B cell (primary cell): Measurements from ENCODE around the gene CLEC4M. TPM values are rescaled to one million over a fixed set of nuclear protein-coding genes. Genes with fewer than 3 reads are reported as not detected.

ENCODE experiments used
- ATAC-seq: fragments of 200-7000 bp; cut with Tn5 transposase; one replicate; pipeline ENCODE4 v1.10.0; 2021; ENCODE audit warnings: low read depth, mild to moderate bottlenecking, moderate number of reproducible peaks, moderate library complexity
- CTCF ChIA-PET: fragments of 350-600 bp; sonication (Branson Sonifier 250); formaldehyde crosslinking; loops from one replicate; lab custom pipeline; 2021; ENCODE audit warnings: antibody characterized with exemption, inconsistent platforms; lab: Charles Lee
- POLR2A ChIA-PET: fragments of 350-600 bp; sonication (Branson Sonifier 250); formaldehyde crosslinking; loops from one replicate; lab custom pipeline; 2021; ENCODE audit warnings: antibody characterized with exemption; lab: Charles Lee
- DNase-seq: peaks from one replicate; pipeline ENCODE4 v3.0.0; 2013
- H2AFZ ChIP-seq: 2 replicates; pipeline ENCODE4 v1.6.1; 2012; ENCODE audit warnings: mild to moderate bottlenecking, low read depth, low read length; ENCODE audit not compliant: insufficient read depth, poor library complexity, severe bottlenecking
- H3K27ac ChIP-seq, 2 donors: 1 replicate in 1 of 2; 2 replicates in 1 of 2; pipeline ENCODE4 v1.5.1; 2012 to 2013; ENCODE audit warnings: low read length in 2 of 2, mild to moderate bottlenecking in 2 of 2, moderate library complexity in 1 of 2
- H3K27me3 ChIP-seq, 4 experiments: fragments of 200-600 bp in 1 of 4; sonication (generic) in 1 of 4; replicated peaks in 1 of 4; 1 replicate in 2 of 4; 2 replicates in 2 of 4; pipeline versions ENCODE4 v1.6.1 to v1.7.0; 2013 to 2016; ENCODE audit warnings: low read length in 3 of 4, mild to moderate bottlenecking in 2 of 4, mixed read lengths in 1 of 4, moderate library complexity in 1 of 4; ENCODE audit not compliant: insufficient read depth in 4 of 4, control insufficient read depth in 3 of 4; ENCODE audit errors: control extremely low read depth in 1 of 4
- H3K36me3 ChIP-seq, 2 experiments: replicated peaks in 1 of 2; 1 replicate in 1 of 2; 2 replicates in 1 of 2; pipeline versions ENCODE4 v1.6.1 to v1.7.1; 2013; ENCODE audit warnings: low read length in 1 of 2; ENCODE audit not compliant: insufficient read depth in 2 of 2, control insufficient read depth in 1 of 2; ENCODE audit errors: control extremely low read depth in 1 of 2, extremely low read depth in 1 of 2
- H3K4me1 ChIP-seq, 2 donors: fragments of 200-600 bp in 1 of 2; sonication (generic) in 1 of 2; 1 replicate in 1 of 2; 2 replicates in 1 of 2; pipeline versions ENCODE4 v1.5.1 to v1.6.1; 2013 to 2017; ENCODE audit warnings: low read length in 2 of 2; ENCODE audit not compliant: control insufficient read depth in 2 of 2, insufficient read depth in 2 of 2
- H3K4me2 ChIP-seq: replicated peaks from 2 replicates; pipeline ENCODE3; 2012; ENCODE audit warnings: mild to moderate bottlenecking, low read depth, low read length; ENCODE audit not compliant: poor library complexity, severe bottlenecking
- H3K4me3 ChIP-seq, 5 experiments: fragments of 200-600 bp in 1 of 5; sonication (generic) in 1 of 5; 1 replicate in 3 of 5; 2 replicates in 2 of 5; pipeline versions ENCODE4 v1.5.1 to v1.7.0; 2011 to 2016; ENCODE audit warnings: low read length in 4 of 5, mild to moderate bottlenecking in 4 of 5, low read depth in 2 of 5, control low read depth in 1 of 5, moderate library complexity in 1 of 5; ENCODE audit not compliant: insufficient read depth in 1 of 5; ENCODE audit errors: control extremely low read depth in 1 of 5, extremely low read depth in 1 of 5
- H3K79me2 ChIP-seq: fragments of 200-600 bp; sonication (generic); one replicate; pipeline ENCODE4 v1.6.0; 2016; ENCODE audit warnings: low read length; ENCODE audit not compliant: control insufficient read depth, insufficient read depth
- H3K9ac ChIP-seq: fragments of 200-600 bp; sonication (generic); 2 replicates; pipeline ENCODE4 v1.6.1; 2017; ENCODE audit warnings: mild to moderate bottlenecking, low read length, moderate library complexity
- H3K9me3 ChIP-seq, 3 donors: one replicate each; pipeline versions ENCODE4 v1.6.1 to v1.7.1; 2013; ENCODE audit warnings: low read length in 2 of 3; ENCODE audit not compliant: control insufficient read depth in 2 of 3, insufficient read depth in 1 of 3; ENCODE audit errors: control extremely low read depth in 1 of 3
- H4K20me1 ChIP-seq: 2 replicates; pipeline ENCODE4 v1.6.0; 2012; ENCODE audit warnings: mild to moderate bottlenecking, low read length; ENCODE audit not compliant: insufficient read depth, control insufficient read depth, poor library complexity, severe bottlenecking
- H3K27ac Mint-ChIP-seq: one replicate; pipeline ENCODE4 v1.8.0; 2021; ENCODE audit warnings: mixed read lengths
- H3K27me3 Mint-ChIP-seq: one replicate; pipeline ENCODE4 v1.8.0; 2021; ENCODE audit warnings: mixed read lengths
- H3K4me1 Mint-ChIP-seq: one replicate; pipeline ENCODE4 v1.8.0; 2021; ENCODE audit warnings: mixed read lengths
- H3K4me3 Mint-ChIP-seq: one replicate; pipeline ENCODE4 v1.8.0; 2021; ENCODE audit warnings: mixed read lengths
- H3K9me3 Mint-ChIP-seq: one replicate; pipeline ENCODE4 v1.8.0; 2022; ENCODE audit warnings: mixed read lengths; ENCODE audit not compliant: insufficient read depth
- EZH2 ChIP-seq: IDR thresholded peaks from 2 replicates; pipeline ENCODE4 v1.6.1; 2012; ENCODE audit warnings: borderline replicate concordance, low read depth, mild to moderate bottlenecking, moderate library complexity, low read length; ENCODE audit not compliant: insufficient read depth, poor library complexity, severe bottlenecking
- WGBS: methylation state at CpG from one replicate; pipeline ENCODE4 v1.1.5; 2013; ENCODE audit warnings: missing lambda C conversion rate; ENCODE audit not compliant: insufficient coverage; 5-methylcytosine and 5-hydroxymethylcytosine counted together
- intact Hi-C: fragments of 100-400 bp; cut with micrococcal nuclease; formaldehyde crosslinking; loops from one replicate; pipeline ENCODE4 v1.10.0; 2022
- polyA plus RNA-seq: library from polyadenylated mRNA; depleted of rRNA; stranded (reverse); fragments of >200 nt; gene quantifications from 2 replicates; pipeline ENCODE4 v1.2.3, GENCODE V29; 2012
- total RNA-seq, 2 donors: library from RNA; stranded (reverse); fragments of 120-200 nt in 1 of 2; gene quantifications; 1 replicate in 1 of 2; 2 replicates in 1 of 2; pipeline versions ENCODE4 v1.2.3 to v1.2.4, GENCODE V29; 2013 to 2022
- TF ChIP-seq, protein P1 (sequence below): fragments of 200-600 bp; IDR thresholded peaks from one replicate; pipeline ENCODE4 v1.8.0; 2022; ENCODE audit warnings: antibody characterized with exemption, mild to moderate bottlenecking

The CLEC4M gene
- total and polyA plus RNA-seq, 2 donors (not counting 1 experiment from before 2014, with no cell fraction given): 0.10 to 0.52 TPM

DNA sequence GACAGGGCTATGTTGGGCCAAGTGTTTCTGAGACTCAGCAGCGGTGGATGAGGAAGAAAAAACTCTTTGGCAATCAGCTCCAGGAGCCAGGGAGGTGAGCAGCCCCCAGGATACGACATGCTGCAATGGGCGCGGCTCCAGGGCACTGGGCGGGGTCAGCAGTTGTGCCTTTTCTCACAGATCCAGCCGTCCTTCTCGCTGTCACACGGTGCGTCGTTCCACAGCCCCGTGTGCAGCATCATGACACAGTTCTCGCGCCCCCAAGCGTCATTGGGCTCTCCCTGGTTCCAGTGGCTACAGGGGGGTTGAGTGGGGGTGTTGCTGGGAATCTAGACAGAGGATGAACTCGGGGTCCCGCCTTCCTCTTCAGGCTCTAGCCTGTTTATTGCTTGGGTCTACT lies 33.8 kb upstream of the CLEC4M start:
- peak overlapping the region; percentile 53 for H3K9ac ChIP-seq
- ATAC-seq (peak; percentile 25), DNase-seq (peak; percentile 56)
- H2AFZ ChIP-seq: peak overlapping the region; percentile 12
- peaks cover 0 to 40% (median 20%) of the 10 kb centered on the region in 4 experiments for H3K27me3 ChIP-seq
- Mint-ChIP-seq H3K4me1 (peaks cover 30% of the 10 kb centered on the region), H3K27me3 (peaks cover 24% of the 10 kb centered on the region), H3K27ac (peak overlapping the region; percentile 10), H3K4me3 (peak overlapping the region; percentile 83), H3K9me3 (no peaks in the 10 kb centered on the region)
- peak overlapping the region in 3 of 5 experiments; percentile 41 to 51 (median 49) for H3K4me3 ChIP-seq
- H3K36me3 ChIP-seq: no peaks in the 10 kb centered on the region
- TF ChIP-seq EZH2: no peak
- TF ChIP-seq, protein P1, sequence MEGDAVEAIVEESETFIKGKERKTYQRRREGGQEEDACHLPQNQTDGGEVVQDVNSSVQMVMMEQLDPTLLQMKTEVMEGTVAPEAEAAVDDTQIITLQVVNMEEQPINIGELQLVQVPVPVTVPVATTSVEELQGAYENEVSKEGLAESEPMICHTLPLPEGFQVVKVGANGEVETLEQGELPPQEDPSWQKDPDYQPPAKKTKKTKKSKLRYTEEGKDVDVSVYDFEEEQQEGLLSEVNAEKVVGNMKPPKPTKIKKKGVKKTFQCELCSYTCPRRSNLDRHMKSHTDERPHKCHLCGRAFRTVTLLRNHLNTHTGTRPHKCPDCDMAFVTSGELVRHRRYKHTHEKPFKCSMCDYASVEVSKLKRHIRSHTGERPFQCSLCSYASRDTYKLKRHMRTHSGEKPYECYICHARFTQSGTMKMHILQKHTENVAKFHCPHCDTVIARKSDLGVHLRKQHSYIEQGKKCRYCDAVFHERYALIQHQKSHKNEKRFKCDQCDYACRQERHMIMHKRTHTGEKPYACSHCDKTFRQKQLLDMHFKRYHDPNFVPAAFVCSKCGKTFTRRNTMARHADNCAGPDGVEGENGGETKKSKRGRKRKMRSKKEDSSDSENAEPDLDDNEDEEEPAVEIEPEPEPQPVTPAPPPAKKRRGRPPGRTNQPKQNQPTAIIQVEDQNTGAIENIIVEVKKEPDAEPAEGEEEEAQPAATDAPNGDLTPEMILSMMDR: no peak
- ChIA-PET POLR2A (no interaction called here), CTCF (interaction anchor here (1.2 kb wide), 1 partner anchor 49 kb away, joined by 6 read pairs; the partner anchor contains the start of gene TRAPPC5)
- intact Hi-C loops: no loop called here
- H3K4me1 ChIP-seq: peaks cover 27 to 35% of the 10 kb centered on the region in 2 donors
- H3K4me2 ChIP-seq: peak overlapping the region; percentile 77
- no peak overlapping the region for H3K27ac ChIP-seq
- no peaks in the 10 kb centered on the region for H4K20me1 ChIP-seq
- peaks cover 0 to 24% (median 0%) of the 10 kb centered on the region in 3 donors for H3K9me3 ChIP-seq
- 23% methylated on average over 11 of the region's 16 CpGs for WGBS
- no peaks in the 10 kb centered on the region for H3K79me2 ChIP-seq

DNA sequence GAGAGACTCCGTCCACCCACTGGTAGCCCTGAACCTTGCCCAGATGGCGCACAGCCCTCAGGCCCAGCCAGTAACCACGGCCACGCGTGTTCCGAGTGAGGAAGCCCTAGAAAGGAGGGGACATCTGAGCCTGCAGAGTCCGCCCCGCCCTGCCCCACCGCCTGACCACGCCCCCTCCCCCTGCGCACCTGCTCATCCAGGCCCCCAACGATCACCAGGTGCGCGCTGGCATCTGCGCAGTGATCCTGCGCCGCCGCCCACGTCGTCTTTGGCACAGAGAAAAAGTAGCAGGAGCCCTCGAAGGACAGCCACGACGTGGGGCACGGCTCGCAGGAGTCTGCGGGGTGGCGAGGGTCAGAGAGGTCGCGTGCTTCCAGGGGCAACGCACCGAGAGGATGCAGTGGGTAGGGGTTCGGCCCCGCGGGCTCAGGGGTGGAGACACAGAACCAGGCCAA lies 33.2 kb upstream of the CLEC4M start:
- Histone ChIP-seq H3K27ac (no peak overlapping the region), H3K27me3 (peaks cover 0 to 40% (median 20%) of the 10 kb centered on the region in 4 experiments), H3K9ac (peak overlapping the region; percentile 53), H3K4me2 (peak overlapping the region; percentile 77), H3K4me1 (peaks cover 27 to 40% of the 10 kb centered on the region in 2 donors), H3K9me3 (peaks cover 0 to 24% (median 0%) of the 10 kb centered on the region in 3 donors), H2AFZ (peak overlapping the region; percentile 70), H3K4me3 (peak overlapping the region in 4 of 5 experiments; percentile 35 to 51 (median 45)), H3K79me2 (no peaks in the 10 kb centered on the region), H4K20me1 (no peaks in the 10 kb centered on the region), H3K36me3 (no peaks in the 10 kb centered on the region)
- WGBS: 8% methylated on average over 34 of the region's 34 CpGs
- ATAC-seq (peak; percentile 62), DNase-seq (peak; percentile 66)
- intact Hi-C loops: no loop called here
- no peaks in the 10 kb centered on the region for H3K9me3 Mint-ChIP-seq
- H3K4me1 Mint-ChIP-seq: peaks cover 34% of the 10 kb centered on the region
- peak overlapping the region; percentile 83 for H3K4me3 Mint-ChIP-seq
- peak; percentile 58 for TF ChIP-seq EZH2
- TF ChIP-seq, protein P1: no peak
- CTCF ChIA-PET: interaction anchor here (0.9 kb wide), 1 partner anchor 18 kb away, joined by 3 read pairs; the partner anchor contains the start of gene CD209
- POLR2A ChIA-PET: no interaction called here
- H3K27ac Mint-ChIP-seq: no peak overlapping the region
- peaks cover 27% of the 10 kb centered on the region for H3K27me3 Mint-ChIP-seq
